ENCODE measurements around the gene SERPINA5. TPM values are rescaled to one million over a fixed set of nuclear protein-coding genes. Genes with fewer than 3 reads are reported as not detected.

The SERPINA5 gene
- total and polyA plus RNA-seq, 2 donors (not counting 1 experiment from before 2014, with no cell fraction given) = not detected

GRCh38 chr14:94622653-94623421 lies 41.6 kb downstream of the SERPINA5 start:
- peak in 1 of 2 donors; percentile 63 for DNase-seq (ENCODE audit: low read depth in 2 of 2)
- no peaks in the 10 kb centered on the region for H3K9me3 ChIP-seq (ENCODE audit: control insufficient read depth, insufficient read depth, low read depth, low read length)
- no peaks in the 10 kb centered on the region for H3K27me3 ChIP-seq (ENCODE audit: control insufficient read depth, insufficient read depth, low read length)
- TF ChIP-seq CTCF (conservative IDR thresholded peaks at IDR 0.05 in 1 of 2, IDR thresholded peaks at IDR 0.05 in 1 of 2; ENCODE audit: low read depth in 1 of 2, low read length in 2 of 2) = no peak
- no peak for TF ChIP-seq EZH2 (IDR thresholded peaks at IDR 0.05; ENCODE audit: low read length, missing control alignments)
- H3K36me3 ChIP-seq (ENCODE audit: control insufficient read depth, insufficient read depth, low read length) = no peaks in the 10 kb centered on the region
- no peaks in the 10 kb centered on the region for H4K20me1 ChIP-seq (ENCODE audit: control insufficient read depth, extremely low read depth, insufficient read depth, low read length)
- H3K27ac ChIP-seq (ENCODE audit: insufficient read depth, low read length) = no peak overlapping the region
- H3K4me2 ChIP-seq (ENCODE audit: extremely low read depth, insufficient read depth, low read length) = no peak overlapping the region
- no peaks in the 10 kb centered on the region for H3K4me1 ChIP-seq (ENCODE audit: control insufficient read depth, extremely low read depth, insufficient read depth, low read length)
- no peaks in the 10 kb centered on the region for H3K79me2 ChIP-seq (ENCODE audit: control insufficient read depth, insufficient read depth, low read length)
- no peak overlapping the region for H2AFZ ChIP-seq (ENCODE audit: low read length)
- no peak overlapping the region for H3K9ac ChIP-seq (ENCODE audit: insufficient read depth, low read length)
- H3K4me3 ChIP-seq (replicated peaks in 1 of 4; ENCODE audit: control extremely low read depth in 1 of 4, insufficient read depth in 1 of 4, low read depth in 3 of 4, low read length in 4 of 4) = no peak overlapping the region

GRCh38 chr14:94623422-94623809 lies 42.2 kb downstream of the SERPINA5 start:
- Histone ChIP-seq H3K4me1 (ENCODE audit: control insufficient read depth, extremely low read depth, insufficient read depth, low read length) (no peaks in the 10 kb centered on the region), H3K4me2 (ENCODE audit: extremely low read depth, insufficient read depth, low read length) (no peak overlapping the region), H3K9me3 (ENCODE audit: control insufficient read depth, insufficient read depth, low read depth, low read length) (no peaks in the 10 kb centered on the region), H3K36me3 (ENCODE audit: control insufficient read depth, insufficient read depth, low read length) (no peaks in the 10 kb centered on the region), H3K9ac (ENCODE audit: insufficient read depth, low read length) (no peak overlapping the region), H3K27ac (ENCODE audit: insufficient read depth, low read length) (no peak overlapping the region), H3K27me3 (ENCODE audit: control insufficient read depth, insufficient read depth, low read length) (no peaks in the 10 kb centered on the region), H3K4me3 (replicated peaks in 1 of 4; ENCODE audit: control extremely low read depth in 1 of 4, insufficient read depth in 1 of 4, low read depth in 3 of 4, low read length in 4 of 4) (no peak overlapping the region), H2AFZ (ENCODE audit: low read length) (no peak overlapping the region), H4K20me1 (ENCODE audit: control insufficient read depth, extremely low read depth, insufficient read depth, low read length) (no peaks in the 10 kb centered on the region), H3K79me2 (ENCODE audit: control insufficient read depth, insufficient read depth, low read length) (no peaks in the 10 kb centered on the region)
- no peak for DNase-seq (ENCODE audit: low read depth in 2 of 2)
- TF ChIP-seq CTCF (conservative IDR thresholded peaks at IDR 0.05 in 1 of 2, IDR thresholded peaks at IDR 0.05 in 1 of 2; ENCODE audit: low read depth in 1 of 2, low read length in 2 of 2) (no peak), EZH2 (IDR thresholded peaks at IDR 0.05; ENCODE audit: low read length, missing control alignments) (no peak)

- Histone ChIP-seq H3K36me3 (ENCODE audit: control insufficient read depth, insufficient read depth, low read length) (no peaks in the 10 kb centered on the region), H3K9me3 (ENCODE audit: control insufficient read depth, insufficient read depth, low read depth, low read length) (no peaks in the 10 kb centered on the region), H3K27me3 (ENCODE audit: control insufficient read depth, insufficient read depth, low read length) (no peaks in the 10 kb centered on the region), H3K4me1 (ENCODE audit: control insufficient read depth, extremely low read depth, insufficient read depth, low read length) (no peaks in the 10 kb centered on the region), H3K79me2 (ENCODE audit: control insufficient read depth, insufficient read depth, low read length) (no peaks in the 10 kb centered on the region), H2AFZ (ENCODE audit: low read length) (no peak overlapping the region), H3K27ac (ENCODE audit: insufficient read depth, low read length) (no peak overlapping the region), H3K4me3 (replicated peaks in 1 of 4; ENCODE audit: control extremely low read depth in 1 of 4, insufficient read depth in 1 of 4, low read depth in 3 of 4, low read length in 4 of 4) (no peak overlapping the region), H4K20me1 (ENCODE audit: control insufficient read depth, extremely low read depth, insufficient read depth, low read length) (no peaks in the 10 kb centered on the region), H3K4me2 (ENCODE audit: extremely low read depth, insufficient read depth, low read length) (no peak overlapping the region), H3K9ac (ENCODE audit: insufficient read depth, low read length) (no peak overlapping the region)
- TF ChIP-seq CTCF (conservative IDR thresholded peaks at IDR 0.05 in 1 of 2, IDR thresholded peaks at IDR 0.05 in 1 of 2; ENCODE audit: low read depth in 1 of 2, low read length in 2 of 2) (no peak), EZH2 (IDR thresholded peaks at IDR 0.05; ENCODE audit: low read length, missing control alignments) (no peak)
- DNase-seq (ENCODE audit: low read depth in 2 of 2) = no peak
Measured at GRCh38 chr14:94623856-94624499, 42.8 kb downstream of the SERPINA5 start.

Measured in fibroblast of lung (primary cell).